Measurements from ENCODE around the gene HRH2.

The HRH2 gene

DNA sequence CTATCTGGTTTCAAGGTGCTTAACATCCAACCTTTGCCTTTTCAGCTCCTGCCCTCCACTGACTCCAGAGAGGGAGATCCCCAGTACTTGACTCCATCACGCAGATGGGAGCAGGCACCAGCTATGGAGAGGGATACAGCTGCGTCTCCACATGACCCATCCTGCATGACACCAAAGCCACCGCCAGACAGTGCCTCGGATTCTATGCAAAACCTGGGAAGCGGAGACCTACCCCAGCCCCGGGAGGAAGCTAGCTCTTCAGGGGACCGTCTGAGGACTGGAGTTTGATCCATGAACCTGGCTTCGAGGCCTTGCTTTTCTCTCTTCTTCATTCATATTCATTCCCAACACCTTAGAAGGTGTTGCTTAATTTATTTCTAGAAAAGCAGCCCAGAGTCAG lies 24.8 kb downstream of the HRH2 start:
- TF ChIP-seq, protein P1, sequence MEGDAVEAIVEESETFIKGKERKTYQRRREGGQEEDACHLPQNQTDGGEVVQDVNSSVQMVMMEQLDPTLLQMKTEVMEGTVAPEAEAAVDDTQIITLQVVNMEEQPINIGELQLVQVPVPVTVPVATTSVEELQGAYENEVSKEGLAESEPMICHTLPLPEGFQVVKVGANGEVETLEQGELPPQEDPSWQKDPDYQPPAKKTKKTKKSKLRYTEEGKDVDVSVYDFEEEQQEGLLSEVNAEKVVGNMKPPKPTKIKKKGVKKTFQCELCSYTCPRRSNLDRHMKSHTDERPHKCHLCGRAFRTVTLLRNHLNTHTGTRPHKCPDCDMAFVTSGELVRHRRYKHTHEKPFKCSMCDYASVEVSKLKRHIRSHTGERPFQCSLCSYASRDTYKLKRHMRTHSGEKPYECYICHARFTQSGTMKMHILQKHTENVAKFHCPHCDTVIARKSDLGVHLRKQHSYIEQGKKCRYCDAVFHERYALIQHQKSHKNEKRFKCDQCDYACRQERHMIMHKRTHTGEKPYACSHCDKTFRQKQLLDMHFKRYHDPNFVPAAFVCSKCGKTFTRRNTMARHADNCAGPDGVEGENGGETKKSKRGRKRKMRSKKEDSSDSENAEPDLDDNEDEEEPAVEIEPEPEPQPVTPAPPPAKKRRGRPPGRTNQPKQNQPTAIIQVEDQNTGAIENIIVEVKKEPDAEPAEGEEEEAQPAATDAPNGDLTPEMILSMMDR (IDR thresholded peaks at IDR 0.05; ENCODE audit: low read depth, low read length): no peak
- DNase-seq (ENCODE audit: extremely low read depth, low read depth): no peak

DNA sequence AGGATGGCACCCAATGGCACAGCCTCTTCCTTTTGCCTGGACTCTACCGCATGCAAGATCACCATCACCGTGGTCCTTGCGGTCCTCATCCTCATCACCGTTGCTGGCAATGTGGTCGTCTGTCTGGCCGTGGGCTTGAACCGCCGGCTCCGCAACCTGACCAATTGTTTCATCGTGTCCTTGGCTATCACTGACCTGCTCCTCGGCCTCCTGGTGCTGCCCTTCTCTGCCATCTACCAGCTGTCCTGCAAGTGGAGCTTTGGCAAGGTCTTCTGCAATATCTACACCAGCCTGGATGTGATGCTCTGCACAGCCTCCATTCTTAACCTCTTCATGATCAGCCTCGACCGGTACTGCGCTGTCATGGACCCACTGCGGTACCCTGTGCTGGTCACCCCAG lies 25.4 kb downstream of the HRH2 start:
- TF ChIP-seq, protein P1 (IDR thresholded peaks at IDR 0.05; ENCODE audit: low read depth, low read length): no peak

DNA sequence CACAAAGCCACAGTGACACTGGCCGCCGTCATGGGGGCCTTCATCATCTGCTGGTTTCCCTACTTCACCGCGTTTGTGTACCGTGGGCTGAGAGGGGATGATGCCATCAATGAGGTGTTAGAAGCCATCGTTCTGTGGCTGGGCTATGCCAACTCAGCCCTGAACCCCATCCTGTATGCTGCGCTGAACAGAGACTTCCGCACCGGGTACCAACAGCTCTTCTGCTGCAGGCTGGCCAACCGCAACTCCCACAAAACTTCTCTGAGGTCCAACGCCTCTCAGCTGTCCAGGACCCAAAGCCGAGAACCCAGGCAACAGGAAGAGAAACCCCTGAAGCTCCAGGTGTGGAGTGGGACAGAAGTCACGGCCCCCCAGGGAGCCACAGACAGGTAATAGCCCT lies 26.1 kb downstream of the HRH2 start:
- TF ChIP-seq, protein P1 (IDR thresholded peaks at IDR 0.05; ENCODE audit: low read depth, low read length): no peak

More for the DNA sequence above, 25.4 kb downstream of the HRH2 start:
- no peak for DNase-seq (ENCODE audit: extremely low read depth, low read depth)

DNA sequence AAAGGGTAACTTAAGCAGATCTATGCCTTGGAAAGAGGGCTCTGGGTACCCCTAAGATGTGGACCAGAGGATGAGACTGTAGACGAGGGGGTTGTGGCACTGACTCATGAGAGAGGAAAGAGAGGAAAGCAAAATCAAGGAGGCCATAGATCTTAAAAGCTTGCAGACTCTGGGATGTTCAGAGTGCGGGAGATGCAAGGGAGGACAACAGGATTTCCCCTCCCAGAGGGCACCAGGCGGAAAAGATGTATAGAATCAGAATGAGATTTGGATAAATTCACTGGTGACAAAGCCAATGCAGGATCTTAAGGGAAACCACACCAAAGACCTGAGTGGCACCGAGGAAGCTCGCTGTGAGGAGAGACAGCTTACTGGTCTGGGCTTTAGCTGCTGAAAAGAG lies 27.1 kb downstream of the HRH2 start:
- TF ChIP-seq, protein P1 (IDR thresholded peaks at IDR 0.05; ENCODE audit: low read depth, low read length): no peak
- DNase-seq (ENCODE audit: extremely low read depth, low read depth): no peak

More for the DNA sequence above, 26.1 kb downstream of the HRH2 start:
- DNase-seq (ENCODE audit: extremely low read depth, low read depth): no peak

DNA sequence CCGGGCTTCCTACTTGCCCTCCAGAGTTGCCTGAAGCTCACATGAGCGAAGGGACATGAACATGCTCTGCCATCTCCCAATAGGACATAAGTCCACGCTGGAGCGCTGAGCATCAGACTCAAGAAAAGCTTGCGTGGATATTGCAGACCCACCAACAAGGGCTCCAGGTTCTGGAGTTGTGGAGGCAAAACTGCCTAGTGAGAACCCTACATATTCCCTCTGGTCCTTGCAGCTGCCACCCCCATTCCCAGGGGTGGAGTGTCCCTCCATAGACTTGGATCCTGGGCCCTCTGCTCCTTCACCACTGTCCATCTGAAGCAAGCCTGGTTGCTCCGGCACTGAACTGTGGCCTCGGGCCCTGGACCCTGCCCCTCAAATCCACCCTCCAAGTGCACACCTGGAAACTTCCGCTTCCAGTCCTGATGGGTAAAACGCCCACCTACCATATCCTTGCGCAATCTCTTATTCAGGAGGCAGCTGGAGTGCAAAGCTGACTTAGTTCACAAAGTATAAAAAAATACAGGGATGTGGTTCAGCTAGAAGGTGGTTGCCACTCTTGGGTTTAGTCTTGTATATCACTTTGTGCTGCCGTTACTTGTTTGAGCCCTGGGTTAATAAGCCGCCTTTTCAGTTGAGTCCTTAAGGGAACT lies 28.0 kb downstream of the HRH2 start:
- no peak for DNase-seq (ENCODE audit: extremely low read depth, low read depth)
- TF ChIP-seq, protein P1 (IDR thresholded peaks at IDR 0.05; ENCODE audit: low read depth, low read length): no peak

DNA sequence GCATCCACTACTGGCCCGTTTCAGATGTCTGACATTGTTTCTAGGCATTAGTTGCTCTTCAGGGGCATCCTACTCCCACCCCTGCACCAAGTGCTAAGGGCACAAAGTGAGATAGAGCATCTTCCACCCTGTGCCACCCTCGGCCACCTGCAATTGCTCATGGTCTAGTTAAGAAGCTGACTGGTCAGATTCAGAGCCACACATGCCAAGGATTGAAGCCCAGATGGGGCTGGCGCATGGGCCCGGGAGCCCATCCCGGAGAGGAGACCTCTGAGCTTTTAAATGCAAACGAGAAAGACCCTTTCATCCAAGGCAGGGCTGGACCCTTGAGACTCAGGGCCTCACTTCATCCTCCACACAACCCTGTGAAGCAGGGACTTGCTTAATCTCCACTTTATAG lies 28.5 kb downstream of the HRH2 start:
- DNase-seq (ENCODE audit: extremely low read depth, low read depth): no peak
- TF ChIP-seq, protein P1 (IDR thresholded peaks at IDR 0.05; ENCODE audit: low read depth, low read length): no peak

DNA sequence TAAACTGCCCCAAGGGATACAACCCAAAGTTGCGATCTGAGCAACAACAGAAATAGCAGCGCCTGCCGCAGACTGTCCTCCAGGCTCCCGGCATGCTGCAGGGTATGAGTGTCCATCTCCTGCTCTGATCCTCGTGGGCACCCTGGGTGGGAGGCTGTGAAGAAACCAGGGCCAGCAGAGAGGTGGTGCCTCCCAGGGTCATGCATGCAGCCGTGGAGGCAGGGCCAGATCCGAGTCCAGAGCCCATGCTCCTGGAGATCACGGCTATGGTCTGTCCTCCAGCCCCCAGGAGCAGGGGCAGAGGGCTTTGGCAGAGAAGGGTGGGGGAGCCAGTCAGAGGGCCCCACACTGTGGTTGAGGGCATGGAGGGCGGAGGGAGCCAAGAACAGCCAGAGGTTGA lies 29.0 kb downstream of the HRH2 start:
- TF ChIP-seq, protein P1 (IDR thresholded peaks at IDR 0.05; ENCODE audit: low read depth, low read length): no peak
- DNase-seq (ENCODE audit: extremely low read depth, low read depth): no peak
